Thoracic aorta endothelial cell (primary cell): Measurements from ENCODE around the gene CCDC18. TPM values are rescaled to one million over a fixed set of nuclear protein-coding genes. Genes with fewer than 3 reads are reported as not detected.

ENCODE experiments used
- small RNA-seq: library from RNA; depleted of rRNA; stranded (forward); fragments of <200 nt; gene quantifications from one replicate; pipeline ENCODE3, GENCODE V24; 2012
- total RNA-seq: library from RNA; depleted of rRNA; stranded (reverse); fragments of >200 nt; gene quantifications from 2 replicates; pipeline ENCODE4 v1.2.3, GENCODE V29; 2012

The CCDC18 gene
- 14.6 and 19.6 TPM in 2 replicates for total RNA-seq

GRCh38 chr1:93180723-93181613 is at the start of gene CCDC18:
TSS of gene CCDC18 (plus strand) at chr1:93180724. CDS start at chr1:93183362, 2,638 bp downstream.

GRCh38 chr1:93179886-93180722 is 420 bp upstream of the CCDC18 start, which contains the start of gene TMED5:
TSS of gene TMED5 (minus strand) at chr1:93180413. CDS start at chr1:93180242, 171 bp downstream.

Small RNAs within 50 kb of the gene (small RNA-seq; reads per million reads assigned to genes)
- gene AC126124.1 (not detected), gene AL139421.1 (not detected)

Other genes with a start within 250 kb of the CCDC18 start
- gene DIPK1A, start 219.3 kb upstream of the CCDC18 start, total RNA-seq = 1.1 and 1.4 TPM in 2 replicates
- 40.3 and 44.6 TPM in 2 replicates for gene MTF2, start 101.4 kb upstream of the CCDC18 start, total RNA-seq
- 100 and 112 TPM in 2 replicates for gene TMED5, start 311 bp upstream of the CCDC18 start, total RNA-seq
- 62.9 and 66.3 TPM in 2 replicates for gene DR1, start 165.2 kb downstream of the CCDC18 start, total RNA-seq